Prostate gland (tissue), 2 donors: ENCODE data around the gene SERPINB12.

ENCODE experiments used
- POLR2A ChIP-seq: fragments of 450-650 bp; IDR thresholded peaks from one replicate; pipeline ENCODE4 v1.6.1; 2016; ENCODE audit warnings: antibody characterized with exemption, mild to moderate bottlenecking
- POLR2AphosphoS5 ChIP-seq: sonication (generic); formaldehyde crosslinking; IDR thresholded peaks from one replicate; pipeline ENCODE4 v1.6.1; 2017; ENCODE audit warnings: antibody characterized with exemption
- TF ChIP-seq, protein P1 (sequence below), 4 experiments: fragments of 200-600 bp in 2 of 4; fragments of 450-650 bp in 2 of 4; sonication (generic) in 2 of 4; IDR thresholded peaks; 1 replicate in 3 of 4; 2 replicates in 1 of 4; pipeline ENCODE4 v1.5.1; 2016 to 2019; ENCODE audit warnings: antibody characterized with exemption in 4 of 4, mild to moderate bottlenecking in 2 of 4, moderate library complexity in 2 of 4

DNA sequence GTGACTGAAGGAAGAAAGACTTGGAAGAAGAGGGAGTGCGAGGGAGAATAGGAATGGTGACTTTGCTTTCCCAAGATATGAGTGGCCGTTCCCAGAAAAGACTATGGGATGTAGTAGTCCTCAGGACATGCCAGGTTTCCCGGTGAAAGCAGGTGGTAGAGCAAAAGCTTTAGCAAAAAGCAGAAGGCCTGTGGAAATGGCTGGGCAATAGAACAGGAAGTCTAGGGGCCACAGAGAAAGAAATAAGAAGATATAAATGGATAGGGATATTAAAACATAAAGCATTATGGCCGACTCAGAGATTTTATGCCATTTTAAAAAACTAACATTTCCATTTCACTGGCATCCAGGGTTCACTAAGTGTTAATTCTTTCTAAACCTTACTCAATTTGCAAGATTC is 43.8 kb downstream of the SERPINB12 start:
- TF ChIP-seq, protein P1, sequence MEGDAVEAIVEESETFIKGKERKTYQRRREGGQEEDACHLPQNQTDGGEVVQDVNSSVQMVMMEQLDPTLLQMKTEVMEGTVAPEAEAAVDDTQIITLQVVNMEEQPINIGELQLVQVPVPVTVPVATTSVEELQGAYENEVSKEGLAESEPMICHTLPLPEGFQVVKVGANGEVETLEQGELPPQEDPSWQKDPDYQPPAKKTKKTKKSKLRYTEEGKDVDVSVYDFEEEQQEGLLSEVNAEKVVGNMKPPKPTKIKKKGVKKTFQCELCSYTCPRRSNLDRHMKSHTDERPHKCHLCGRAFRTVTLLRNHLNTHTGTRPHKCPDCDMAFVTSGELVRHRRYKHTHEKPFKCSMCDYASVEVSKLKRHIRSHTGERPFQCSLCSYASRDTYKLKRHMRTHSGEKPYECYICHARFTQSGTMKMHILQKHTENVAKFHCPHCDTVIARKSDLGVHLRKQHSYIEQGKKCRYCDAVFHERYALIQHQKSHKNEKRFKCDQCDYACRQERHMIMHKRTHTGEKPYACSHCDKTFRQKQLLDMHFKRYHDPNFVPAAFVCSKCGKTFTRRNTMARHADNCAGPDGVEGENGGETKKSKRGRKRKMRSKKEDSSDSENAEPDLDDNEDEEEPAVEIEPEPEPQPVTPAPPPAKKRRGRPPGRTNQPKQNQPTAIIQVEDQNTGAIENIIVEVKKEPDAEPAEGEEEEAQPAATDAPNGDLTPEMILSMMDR (IDR thresholded peaks at IDR 0.05): no peak
- TF ChIP-seq POLR2AphosphoS5 (no peak), POLR2A (no peak)
